ENCODE data around the gene CITED1. TPM values are rescaled to one million over a fixed set of nuclear protein-coding genes. Genes with fewer than 3 reads are reported as not detected.

The CITED1 gene
- total RNA-seq, 8 experiments from 2014 or later, result 0.56 to 24.1 (median 6.6) TPM

DNA sequence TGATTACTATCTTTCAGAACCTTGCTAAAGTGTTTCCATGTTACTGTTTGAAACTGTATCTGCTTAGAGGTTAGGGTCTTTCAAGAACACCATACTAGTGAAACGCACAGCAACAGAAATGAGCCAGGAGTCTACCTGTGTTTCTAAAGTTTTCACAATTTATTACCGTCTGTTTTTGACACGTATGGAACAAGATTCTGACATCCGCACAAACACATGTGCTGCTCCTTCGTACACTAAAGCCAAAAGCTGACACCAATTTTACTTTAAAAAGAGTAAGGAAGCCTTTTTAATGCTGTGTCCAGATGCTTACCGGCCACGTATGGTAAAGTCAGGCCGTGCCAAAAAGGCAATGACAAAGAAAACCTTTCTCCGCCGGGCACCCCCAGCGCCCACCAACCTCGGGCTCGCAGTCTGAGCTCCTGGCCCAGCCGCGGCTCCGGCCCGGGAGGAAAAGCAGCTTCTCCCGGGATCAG is 29.2 kb downstream of the CITED1 start:
- H3K4me3 ChIP-seq, result peak overlapping the region; percentile 49 to 90 (median 74)
- WGBS, 10 experiments, result 0 to 28% (median 0%) methylated on average over 1 to 8 of the region's 18 CpGs; no CpG with 5 or more reads in 5 of the 10 experiments
- ATAC-seq (replicated peaks in 6 of 8), result no peak
- in situ Hi-C loops (cut with MboI; ENCODE audit: low pct_unique_long_range_greater_than_20kb in 2 of 9, low sequenced_read_pairs in 9 of 9, unreplicated experiment in 9 of 9), result loop anchor here in 1 of 9 experiments (25.0 kb wide), 1 partner anchor 261 kb away; no protein-coding TSS in a partner anchor
- H3K27ac ChIP-seq, result peak overlapping the region; percentile 43 to 91
- H3K4me1 ChIP-seq (replicated peaks in 1 of 2), result peaks cover 3 to 15% of the 10 kb centered on the region in 2 donors

DNA sequence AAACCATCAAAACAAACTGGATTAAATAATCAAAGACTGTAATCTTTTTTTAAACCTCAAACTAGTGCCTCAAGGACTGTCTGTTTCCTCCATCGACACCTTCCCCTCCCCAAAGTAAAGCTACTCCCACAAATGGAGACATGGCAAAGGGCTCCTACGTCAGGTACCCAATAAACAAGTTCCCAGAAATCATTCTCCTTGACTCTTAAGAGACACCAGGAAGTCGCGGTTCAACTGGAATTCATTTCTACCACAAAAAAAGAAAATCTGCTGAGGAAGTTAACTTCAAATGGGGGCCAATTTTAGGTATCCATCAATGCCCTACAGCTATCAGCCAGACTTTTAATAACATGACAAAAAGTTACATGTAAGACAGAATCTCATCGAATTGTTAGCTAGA is 31.2 kb downstream of the CITED1 start:
- WGBS, 10 experiments, result 17 to 83% (median 62%) methylated on average over 1 to 5 of the region's 5 CpGs; no CpG with 5 or more reads in 6 of the 10 experiments
- ATAC-seq (replicated peaks in 6 of 8), result no peak
- H3K4me3 ChIP-seq, result no peak overlapping the region

DNA sequence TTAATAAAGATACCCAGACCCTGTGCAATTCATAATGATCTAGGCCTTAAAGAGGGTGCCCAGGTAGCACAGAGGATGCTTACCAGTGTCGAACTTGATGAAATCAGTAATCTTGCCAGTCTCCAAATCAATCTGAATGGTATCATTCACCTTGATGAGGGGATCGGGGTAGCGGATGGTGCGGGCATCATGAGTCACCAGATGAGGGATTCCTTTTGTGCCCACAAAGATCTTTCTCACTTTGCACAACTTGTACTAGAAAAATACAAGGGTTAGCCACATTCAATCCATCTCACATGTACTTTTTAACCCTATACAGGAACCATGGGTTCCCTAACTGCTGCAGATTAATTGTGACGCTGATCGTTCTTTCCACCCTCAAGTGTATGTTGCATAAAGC is 32.0 kb downstream of the CITED1 start:
- H3K27ac ChIP-seq, result no peak overlapping the region
- ATAC-seq (replicated peaks in 6 of 8), result no peak
- peaks cover 3 to 15% of the 10 kb centered on the region in 2 donors for H3K4me1 ChIP-seq (replicated peaks in 1 of 2)
- 68 to 86% (median 79%) methylated on average over 1 to 5 of the region's 6 CpGs; no CpG with 5 or more reads in 7 of the 10 experiments for WGBS, 10 experiments
- H3K4me3 ChIP-seq, result no peak overlapping the region
- in situ Hi-C loops (cut with MboI; ENCODE audit: low pct_unique_long_range_greater_than_20kb in 2 of 9, low sequenced_read_pairs in 9 of 9, unreplicated experiment in 9 of 9), result no loop called here

More for the DNA sequence above, 31.2 kb downstream of the CITED1 start:
- in situ Hi-C loops (cut with MboI; ENCODE audit: low pct_unique_long_range_greater_than_20kb in 2 of 9, low sequenced_read_pairs in 9 of 9, unreplicated experiment in 9 of 9), result no loop called here
- Histone ChIP-seq H3K4me1 (replicated peaks in 1 of 2) (peaks cover 3 to 15% of the 10 kb centered on the region in 2 donors), H3K27ac (no peak overlapping the region)

DNA sequence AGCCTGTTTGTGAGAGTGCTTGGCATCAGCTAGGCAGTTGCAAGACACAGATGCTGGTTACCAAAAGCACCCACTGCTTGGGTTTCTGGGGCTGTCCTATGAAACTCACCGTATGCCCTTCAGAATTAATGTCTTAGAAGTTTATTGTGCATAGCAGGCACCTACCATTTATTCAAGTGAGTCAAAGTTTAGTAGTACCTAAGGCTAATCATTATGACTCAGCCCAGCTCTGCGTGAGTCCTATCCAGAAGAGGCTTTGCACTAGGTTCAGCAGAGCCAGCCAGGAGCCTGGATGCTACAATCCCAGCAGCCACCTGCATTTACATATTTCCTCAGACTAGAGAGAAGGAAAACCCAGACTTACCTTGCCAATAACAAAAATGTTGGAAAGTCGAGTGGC is 32.8 kb downstream of the CITED1 start:
- 29 to 100% (median 80%) methylated on average over 1 to 2 of the region's 3 CpGs; no CpG with 5 or more reads in 7 of the 10 experiments for WGBS, 10 experiments
- peak in 1 of 8 experiments; percentile 10 for ATAC-seq (replicated peaks in 6 of 8)
- Histone ChIP-seq H3K27ac (no peak overlapping the region), H3K4me1 (replicated peaks in 1 of 2) (peaks cover 3 to 15% of the 10 kb centered on the region in 2 donors), H3K4me3 (no peak overlapping the region)
- in situ Hi-C loops (cut with MboI; ENCODE audit: low pct_unique_long_range_greater_than_20kb in 2 of 9, low sequenced_read_pairs in 9 of 9, unreplicated experiment in 9 of 9), result no loop called here

DNA sequence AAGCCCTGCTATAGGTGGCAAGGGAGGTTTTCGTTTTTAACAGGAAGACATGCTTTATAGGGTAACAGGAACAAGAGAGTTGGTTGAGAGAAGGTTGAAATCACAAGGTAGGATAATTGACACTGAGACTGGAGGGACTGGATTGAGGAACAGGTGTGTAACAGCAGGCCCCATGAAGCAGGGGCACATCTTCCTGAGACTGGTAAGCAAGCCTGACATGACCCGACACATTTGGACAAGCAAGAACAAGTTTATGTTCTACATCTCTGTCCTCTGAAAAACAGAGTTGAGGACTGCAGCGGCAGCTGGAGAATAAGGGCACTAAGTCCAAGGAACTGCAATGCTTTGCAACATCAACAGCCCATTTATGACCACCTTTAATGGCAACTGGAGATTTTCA is 33.9 kb downstream of the CITED1 start:
- Histone ChIP-seq H3K4me1 (replicated peaks in 1 of 2) (peaks cover 3 to 15% of the 10 kb centered on the region in 2 donors), H3K4me3 (no peak overlapping the region), H3K27ac (no peak overlapping the region)
- in situ Hi-C loops (cut with MboI; ENCODE audit: low pct_unique_long_range_greater_than_20kb in 2 of 9, low sequenced_read_pairs in 9 of 9, unreplicated experiment in 9 of 9), result no loop called here
- 0 to 100% (median 23%) methylated on average over 1 to 3 of the region's 3 CpGs; no CpG with 5 or more reads in 6 of the 10 experiments for WGBS, 10 experiments
- no peak for ATAC-seq (replicated peaks in 6 of 8)

DNA sequence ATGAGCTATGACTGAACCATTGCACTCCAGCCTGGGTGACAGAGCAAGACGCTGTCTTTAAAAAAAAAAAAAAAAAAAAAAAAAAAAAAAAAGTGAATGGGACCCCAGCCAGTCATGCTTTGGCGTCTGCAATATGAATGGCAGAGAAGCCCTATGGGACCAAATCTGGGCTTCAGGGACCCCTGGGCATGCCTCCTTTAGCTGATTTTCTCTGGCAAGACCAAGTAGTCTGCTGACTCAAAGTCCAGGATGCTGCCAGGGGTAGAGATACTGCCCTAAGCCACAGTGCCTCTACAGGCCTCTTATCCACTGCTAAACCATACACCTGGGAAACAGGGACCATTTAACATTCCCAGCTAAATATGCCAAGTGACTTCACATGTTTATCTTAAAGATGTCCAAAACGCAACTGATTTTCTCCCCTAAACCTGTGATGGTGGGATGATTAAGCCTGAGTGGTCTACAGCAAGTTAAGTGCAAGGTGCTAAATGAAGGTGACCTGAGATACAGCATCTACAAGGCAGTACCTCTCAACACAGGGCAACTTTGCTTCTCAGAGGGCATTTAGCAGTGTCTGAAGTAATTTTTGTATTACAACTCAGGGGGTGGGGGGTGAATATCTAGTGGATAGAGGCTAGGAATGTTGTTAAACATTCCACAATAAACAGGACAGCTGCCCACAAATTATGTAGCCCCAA is 34.5 kb downstream of the CITED1 start:
- in situ Hi-C loops (cut with MboI; ENCODE audit: low pct_unique_long_range_greater_than_20kb in 2 of 9, low sequenced_read_pairs in 9 of 9, unreplicated experiment in 9 of 9), result no loop called here
- Histone ChIP-seq H3K4me3 (no peak overlapping the region), H3K27ac (no peak overlapping the region)

DNA sequence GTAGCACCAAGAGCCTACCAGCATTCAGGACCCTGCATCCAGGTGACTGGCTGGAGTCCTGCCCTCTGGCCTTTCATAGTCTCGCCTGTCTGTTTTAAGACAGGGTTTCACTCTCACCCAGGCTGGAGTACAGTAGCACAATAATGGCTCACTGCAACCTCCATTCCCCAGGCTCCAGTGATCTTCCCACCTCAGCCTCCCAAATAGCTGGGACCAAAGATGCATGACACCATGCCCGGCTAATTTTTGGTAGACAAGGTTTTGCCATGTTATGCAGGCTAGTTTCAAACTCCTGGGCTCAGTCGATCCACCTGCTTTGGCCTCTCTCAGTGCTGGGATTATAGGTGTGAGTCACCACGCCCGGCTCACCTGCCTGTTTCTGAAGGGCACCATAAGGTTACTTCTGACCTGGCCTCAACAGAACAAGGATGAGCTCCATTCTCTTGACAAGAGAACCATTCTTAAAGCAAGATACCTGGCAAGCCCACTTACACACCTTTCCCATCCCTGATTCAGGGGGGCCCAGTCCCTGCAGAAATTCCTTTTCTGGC is 35.3 kb downstream of the CITED1 start:
- H3K4me1 ChIP-seq (replicated peaks in 1 of 2), result peaks cover 1 to 7% of the 10 kb centered on the region in 2 donors
- no peak overlapping the region for H3K27ac ChIP-seq
- no peak for ATAC-seq (replicated peaks in 6 of 8)
- no peak overlapping the region for H3K4me3 ChIP-seq
- in situ Hi-C loops (cut with MboI; ENCODE audit: low pct_unique_long_range_greater_than_20kb in 2 of 9, low sequenced_read_pairs in 9 of 9, unreplicated experiment in 9 of 9), result no loop called here
- WGBS, 10 experiments, result 75 to 80% methylated on average over 1 to 2 of the region's 5 CpGs; no CpG with 5 or more reads in 8 of the 10 experiments

More for the DNA sequence above, 34.5 kb downstream of the CITED1 start:
- ATAC-seq (replicated peaks in 6 of 8), result no peak
- peaks cover 3 to 15% of the 10 kb centered on the region in 2 donors for H3K4me1 ChIP-seq (replicated peaks in 1 of 2)
- 17 to 80% (median 53%) methylated on average over 1 to 2 of the region's 3 CpGs; no CpG with 5 or more reads in 7 of the 10 experiments for WGBS, 10 experiments

DNA sequence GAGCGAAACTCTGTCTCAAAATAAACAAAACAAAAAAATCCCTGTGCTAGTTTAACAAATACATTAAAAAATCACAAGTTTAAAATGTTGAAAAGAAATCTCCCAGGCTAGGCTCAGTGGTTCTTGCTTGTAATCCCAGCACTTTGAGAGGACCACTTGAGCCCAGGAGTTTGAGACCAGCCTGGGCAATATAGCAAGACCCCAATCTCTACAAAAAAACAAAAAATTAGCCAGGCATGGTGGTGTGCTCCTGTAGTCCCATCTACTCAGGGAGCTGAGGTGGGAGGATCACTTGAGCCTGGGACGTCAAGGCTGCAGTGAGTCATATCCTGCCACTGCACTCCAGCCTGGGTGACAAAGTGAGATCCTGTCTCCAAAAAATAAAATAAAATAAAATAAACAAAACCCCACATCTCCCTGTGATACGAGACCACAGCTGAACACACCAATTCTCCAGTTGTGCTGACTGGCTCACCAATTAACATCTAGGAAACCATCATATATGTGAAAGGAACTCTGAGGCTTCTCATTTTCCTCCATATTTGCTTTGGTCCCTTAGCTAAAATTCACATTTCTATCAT is 36.0 kb downstream of the CITED1 start:
- H3K27ac ChIP-seq, result no peak overlapping the region
- peaks cover 0 to under 1% of the 10 kb centered on the region in 2 donors for H3K4me1 ChIP-seq (replicated peaks in 1 of 2)
- no peak overlapping the region for H3K4me3 ChIP-seq
- ATAC-seq (replicated peaks in 6 of 8), result peak in 2 of 8 experiments; percentile 29 to 66
- in situ Hi-C loops (cut with MboI; ENCODE audit: low pct_unique_long_range_greater_than_20kb in 2 of 9, low sequenced_read_pairs in 9 of 9, unreplicated experiment in 9 of 9), result no loop called here
- WGBS, 10 experiments, result 28 to 100% (median 70%) methylated on average over 1 to 3 of the region's 3 CpGs; no CpG with 5 or more reads in 6 of the 10 experiments

DNA sequence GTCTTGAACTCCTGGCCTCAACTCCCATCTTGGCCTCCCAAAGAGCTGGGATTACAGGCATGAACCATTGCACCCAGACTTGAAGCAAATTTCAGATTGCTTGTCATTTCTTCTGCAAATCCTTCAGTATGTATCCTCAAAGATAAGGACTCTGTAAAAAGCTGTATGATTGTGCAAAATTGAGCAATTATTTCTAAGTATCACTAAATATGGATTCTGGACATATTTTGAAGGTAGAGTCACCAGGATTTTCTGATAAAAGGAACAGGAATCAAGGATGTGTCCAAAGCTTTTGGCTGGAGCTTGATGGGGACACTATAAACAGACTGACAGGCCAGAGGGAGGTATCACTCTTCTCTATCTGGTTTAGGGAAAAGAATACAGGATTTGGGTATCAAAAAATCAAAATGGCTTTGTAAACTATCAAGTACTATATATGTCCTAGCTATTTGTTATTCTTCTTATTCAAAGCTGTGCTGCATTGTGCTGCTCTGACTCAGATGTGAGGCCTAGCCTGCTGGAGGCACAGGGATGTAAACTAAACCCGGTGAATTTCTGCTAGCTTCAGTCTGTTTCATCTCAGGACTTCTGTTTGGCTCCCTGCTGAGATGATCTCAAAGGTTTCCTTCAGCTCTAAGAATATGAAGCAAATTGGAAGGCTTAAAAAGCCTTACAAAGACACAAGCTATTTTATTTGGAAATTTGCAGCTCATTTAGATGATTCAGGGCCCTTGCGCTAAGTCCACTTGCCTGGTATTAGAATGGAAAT is 36.9 kb downstream of the CITED1 start:
- no peak for ATAC-seq (replicated peaks in 6 of 8)
- no peaks in the 10 kb centered on the region for H3K4me1 ChIP-seq (replicated peaks in 1 of 2)
- H3K27ac ChIP-seq, result no peak overlapping the region
- no peak overlapping the region for H3K4me3 ChIP-seq
- in situ Hi-C loops (cut with MboI; ENCODE audit: low pct_unique_long_range_greater_than_20kb in 2 of 9, low sequenced_read_pairs in 9 of 9, unreplicated experiment in 9 of 9), result no loop called here
- WGBS, 10 experiments, result 47 to 100% methylated on average over 1 to 2 of the region's 2 CpGs; no CpG with 5 or more reads in 8 of the 10 experiments

DNA sequence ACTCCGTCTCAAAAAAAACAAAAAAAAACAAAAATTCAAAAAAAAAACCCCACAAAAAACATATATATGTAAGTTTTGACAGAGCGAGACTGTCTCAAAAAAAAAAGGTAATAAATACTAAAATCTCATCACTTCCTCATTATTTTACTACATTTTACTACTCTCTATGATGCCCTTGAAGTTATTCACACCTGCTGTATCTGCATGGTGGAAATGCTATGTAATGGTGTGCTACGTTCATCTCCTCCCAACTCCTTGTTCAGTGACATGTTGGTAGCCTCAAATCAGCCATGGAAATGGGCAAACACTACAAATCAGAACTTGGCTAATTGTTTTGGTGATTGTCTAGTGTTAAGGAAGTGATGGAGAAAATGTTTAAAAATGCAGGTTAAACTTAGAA is 40.5 kb downstream of the CITED1 start:
- no peak overlapping the region for H3K4me3 ChIP-seq
- H3K4me1 ChIP-seq (replicated peaks in 1 of 2), result no peaks in the 10 kb centered on the region
- WGBS, 10 experiments, result 58 to 100% (median 100%) methylated on average over 1 to 3 of the region's 3 CpGs; no CpG with 5 or more reads in 7 of the 10 experiments
- no peak for ATAC-seq (replicated peaks in 6 of 8)
- in situ Hi-C loops (cut with MboI; ENCODE audit: low pct_unique_long_range_greater_than_20kb in 2 of 9, low sequenced_read_pairs in 9 of 9, unreplicated experiment in 9 of 9), result no loop called here
- no peak overlapping the region for H3K27ac ChIP-seq

DNA sequence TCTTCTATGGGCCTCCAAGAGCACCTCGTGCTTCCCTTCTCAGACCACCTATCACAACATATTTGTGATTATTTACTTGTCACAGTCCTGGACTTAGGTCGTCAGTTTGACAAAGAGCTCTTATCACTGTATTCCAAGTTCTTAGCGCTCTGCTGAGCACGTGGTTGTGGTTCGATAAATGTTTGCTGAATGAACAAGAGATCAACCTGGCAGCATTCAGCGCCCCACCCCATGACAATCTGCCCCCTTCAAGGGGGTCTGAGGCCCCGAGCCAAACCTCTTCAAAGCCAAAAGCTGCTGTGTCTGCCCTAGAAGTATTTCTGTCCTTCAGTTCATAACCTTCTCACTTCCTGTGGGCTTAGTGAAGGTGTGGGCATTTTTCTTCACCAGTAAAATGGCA is 43.6 kb downstream of the CITED1 start:
- ATAC-seq (replicated peaks in 6 of 8), result no peak
- H3K4me1 ChIP-seq (replicated peaks in 1 of 2), result no peaks in the 10 kb centered on the region
- in situ Hi-C loops (cut with MboI; ENCODE audit: low pct_unique_long_range_greater_than_20kb in 2 of 9, low sequenced_read_pairs in 9 of 9, unreplicated experiment in 9 of 9), result no loop called here
- H3K27ac ChIP-seq, result no peak overlapping the region
- H3K4me3 ChIP-seq, result no peak overlapping the region
- WGBS, 10 experiments, result 20% methylated on average over 1 of the region's 7 CpGs; no CpG with 5 or more reads in 9 of the 10 experiments

DNA sequence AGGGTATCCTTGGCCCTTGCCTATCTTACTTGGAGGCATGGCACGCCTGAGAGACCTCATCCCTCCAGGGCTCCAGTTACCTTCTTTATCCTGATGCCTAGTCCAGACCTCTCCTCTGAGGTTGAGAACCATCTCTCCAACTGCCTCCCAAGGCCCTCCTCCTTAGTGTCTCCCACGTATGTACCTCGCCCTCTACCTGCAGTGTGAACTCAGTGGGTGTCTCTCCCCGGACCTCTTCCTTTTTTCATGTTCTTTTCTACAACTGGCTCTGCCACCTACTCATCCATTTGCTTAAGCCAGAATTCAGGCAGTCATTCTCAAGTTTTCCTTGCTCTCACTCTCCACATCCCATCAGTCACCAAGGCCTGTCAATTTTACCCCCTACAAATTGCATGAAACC is 45.3 kb downstream of the CITED1 start:
- 92% methylated on average over 2 of the region's 4 CpGs; no CpG with 5 or more reads in 9 of the 10 experiments for WGBS, 10 experiments
- H3K4me3 ChIP-seq, result no peak overlapping the region
- H3K27ac ChIP-seq, result no peak overlapping the region
- in situ Hi-C loops (cut with MboI; ENCODE audit: low pct_unique_long_range_greater_than_20kb in 2 of 9, low sequenced_read_pairs in 9 of 9, unreplicated experiment in 9 of 9), result no loop called here
- H3K4me1 ChIP-seq (replicated peaks in 1 of 2), result peaks cover 0 to 2% of the 10 kb centered on the region in 2 donors
- no peak for ATAC-seq (replicated peaks in 6 of 8)
